GM12878 (cell line): ENCODE data around the gene AGFG1. TPM values are rescaled to one million over a fixed set of nuclear protein-coding genes. Genes with fewer than 3 reads are reported as not detected.

ENCODE experiments used
- ATAC-seq: fragments of 200-7000 bp; cut with Tn5 transposase; 3 replicates; pipeline ENCODE4 v1.9.1; 2020; ENCODE audit warnings: mild to moderate bottlenecking, moderate library complexity
- BruUV-seq: library from RNA; stranded (reverse); fragments of 400-500 nt; replicated peaks from 2 replicates; lab custom pipeline; 2021; lab: Mats Ljungman, UMichigan
- CTCF ChIA-PET: fragments of 300-600 bp; sonication (Branson Sonifier 250); formaldehyde crosslinking; extraction: SDS; loops from one replicate; lab custom pipeline; 2021; ENCODE audit warnings: inconsistent platforms; lab: Yijun Ruan, JAX
- POLR2A ChIA-PET: fragments of 350-600 bp; formaldehyde crosslinking; extraction: SDS; loops from one replicate; lab custom pipeline; 2021; ENCODE audit warnings: inconsistent platforms; lab: Charles Lee
- RAD21 ChIA-PET: fragments of 300-600 bp; sonication (Branson Sonifier 250); formaldehyde crosslinking; loops from one replicate; lab custom pipeline; 2023; ENCODE audit warnings: antibody characterized with exemption; ENCODE audit not compliant: unreplicated experiment; lab: Charles Lee
- SMC1A ChIA-PET: fragments of 300-600 bp; sonication (Branson Sonifier 250); formaldehyde crosslinking; loops from one replicate; lab custom pipeline; 2023; ENCODE audit not compliant: unreplicated experiment, uncharacterized antibody; lab: Charles Lee
- DNase-seq: peaks from one replicate; pipeline ENCODE4 v3.0.0-alpha.2; 2011; ENCODE audit warnings: low read depth, low spot score
- FAIRE-seq: peaks from 3 replicates; lab custom pipeline; 2011; peaks lifted over from hg19 to GRCh38; lab: Jason Lieb, UNC
- H2AFZ ChIP-seq: 2 replicates; pipeline ENCODE4 v1.6.0; 2011; ENCODE audit warnings: low read depth, low read length, control low read depth; ENCODE audit not compliant: control insufficient read depth
- H3K27ac ChIP-seq: 2 replicates; pipeline ENCODE4 v1.5.1; 2011; ENCODE audit warnings: control low read depth; ENCODE audit not compliant: control insufficient read depth, insufficient read depth
- H3K27me3 ChIP-seq, 2 experiments: replicated peaks in 1 of 2; 2 replicates each; pipeline versions ENCODE4 v1.6.0 to v1.6.1; 2011; ENCODE audit warnings: low read length in 1 of 2; ENCODE audit not compliant: control insufficient read depth in 2 of 2, insufficient read depth in 2 of 2
- H3K36me3 ChIP-seq, 2 experiments: 2 replicates each; pipeline ENCODE4 v1.5.1; 2011; ENCODE audit warnings: low read length in 1 of 2; ENCODE audit not compliant: control insufficient read depth in 2 of 2, insufficient read depth in 2 of 2
- H3K4me1 ChIP-seq: 2 replicates; pipeline ENCODE4 v1.6.1; 2011; ENCODE audit warnings: mild to moderate bottlenecking, low read length, moderate library complexity, mixed read lengths; ENCODE audit not compliant: control insufficient read depth, insufficient read depth
- H3K4me2 ChIP-seq: 2 replicates; pipeline ENCODE4 v1.6.0; 2011; ENCODE audit warnings: control low read depth; ENCODE audit not compliant: control insufficient read depth, insufficient read depth
- H3K4me3 ChIP-seq: fragments of 200-600 bp; sonication (generic); 2 replicates; pipeline ENCODE4 v1.5.1; 2016
- H3K79me2 ChIP-seq: 2 replicates; pipeline ENCODE4 v1.6.0; 2011; ENCODE audit warnings: low read length; ENCODE audit not compliant: control insufficient read depth, insufficient read depth
- H3K9ac ChIP-seq: 2 replicates; pipeline ENCODE4 v1.8.0; 2011; ENCODE audit warnings: low read length, control low read depth, mixed read lengths; ENCODE audit not compliant: control insufficient read depth, insufficient read depth
- H3K9me3 ChIP-seq: replicated peaks from 3 replicates; pipeline ENCODE4 v1.5.1; 2011; ENCODE audit warnings: mild to moderate bottlenecking, low read length; ENCODE audit not compliant: control insufficient read depth, insufficient read depth
- H4K20me1 ChIP-seq: 2 replicates; pipeline ENCODE4 v1.6.0; 2011; ENCODE audit not compliant: control insufficient read depth, insufficient read depth
- BCL3 ChIP-seq: IDR thresholded peaks from 2 replicates; pipeline ENCODE4 v1.6.1; 2011; ENCODE audit warnings: borderline replicate concordance, low read depth, mild to moderate bottlenecking, moderate library complexity, low read length; ENCODE audit not compliant: insufficient read depth, poor library complexity, severe bottlenecking
- BMI1 ChIP-seq: fragments of 450-650 bp; IDR thresholded peaks from 2 replicates; pipeline ENCODE4 v1.6.1; 2016; ENCODE audit warnings: mild to moderate bottlenecking, moderate library complexity, borderline replicate concordance
- CBX5 ChIP-seq: sonication (generic); IDR thresholded peaks from 2 replicates; pipeline ENCODE4 v1.6.1; 2016; ENCODE audit warnings: low read depth, moderate library complexity, mild to moderate bottlenecking, inconsistent platforms
- CEBPB ChIP-seq, 2 experiments: fragments of 150-350 bp in 1 of 2; IDR thresholded peaks; 2 replicates each; pipeline ENCODE4 v1.6.1; 2012 to 2014; ENCODE audit warnings: low read depth in 2 of 2, low read length in 2 of 2, borderline replicate concordance in 1 of 2, inconsistent platforms in 1 of 2
- CEBPZ ChIP-seq: fragments of 150-350 bp; IDR thresholded peaks from 2 replicates; pipeline ENCODE4 v1.6.1; 2016; ENCODE audit warnings: low read depth, low read length
- EZH2 ChIP-seq: IDR thresholded peaks from 2 replicates; pipeline ENCODE4 v1.6.1; 2012; ENCODE audit warnings: low read depth, mild to moderate bottlenecking, control low read depth, inconsistent platforms, low read length, borderline replicate concordance; ENCODE audit not compliant: control insufficient read depth
- FOXK2 ChIP-seq: fragments of 450-650 bp; IDR thresholded peaks from 2 replicates; pipeline ENCODE4 v1.6.1; 2017; ENCODE audit warnings: mild to moderate bottlenecking, moderate library complexity
- GATAD2B ChIP-seq: fragments of 450-650 bp; conservative IDR thresholded peaks from 2 replicates; pipeline ENCODE4 v1.6.1; 2017; ENCODE audit warnings: low read depth, mild to moderate bottlenecking, moderate library complexity
- LARP7 ChIP-seq: fragments of 450-650 bp; IDR thresholded peaks from 2 replicates; pipeline ENCODE4 v1.6.1; 2017; ENCODE audit warnings: mild to moderate bottlenecking
- MTA3 ChIP-seq: IDR thresholded peaks from 2 replicates; pipeline ENCODE4 v1.6.1; 2012; ENCODE audit warnings: low read length, inconsistent platforms, borderline replicate concordance
- MXI1 ChIP-seq: fragments of 150-350 bp; IDR thresholded peaks from 2 replicates; pipeline ENCODE4 v1.6.1; 2011; ENCODE audit warnings: low read depth, mild to moderate bottlenecking, inconsistent platforms, low read length, improper control_type of control experiment
- NFYA ChIP-seq: IDR thresholded peaks from 2 replicates; pipeline ENCODE4 v1.6.1; 2011; ENCODE audit warnings: low read depth, mild to moderate bottlenecking, low read length, improper control_type of control experiment, borderline replicate concordance
- NFYB ChIP-seq: IDR thresholded peaks from 2 replicates; pipeline ENCODE4 v1.6.1; 2011; ENCODE audit warnings: low read depth, mild to moderate bottlenecking, low read length, improper control_type of control experiment, moderate library complexity; ENCODE audit not compliant: insufficient read depth
- PML ChIP-seq: IDR thresholded peaks from 2 replicates; pipeline ENCODE4 v1.6.1; 2012; ENCODE audit warnings: low read length, inconsistent platforms
- RUNX3 ChIP-seq: IDR thresholded peaks from 2 replicates; pipeline ENCODE4 v1.6.1; 2012; ENCODE audit warnings: low read length, inconsistent platforms
- SREBF1 ChIP-seq: IDR thresholded peaks from 2 replicates; pipeline ENCODE4 v1.6.1; 2012; ENCODE audit warnings: mild to moderate bottlenecking, low read length
- SUZ12 ChIP-seq: fragments of 200-600 bp; sonication (generic); IDR thresholded peaks from one replicate; pipeline ENCODE4 v1.6.1; 2018; ENCODE audit warnings: antibody characterized with exemption, mild to moderate bottlenecking; ENCODE audit not compliant: unreplicated experiment
- YBX1 ChIP-seq: fragments of 450-650 bp; IDR thresholded peaks from 2 replicates; pipeline ENCODE4 v1.6.1; 2016; ENCODE audit warnings: antibody characterized with exemption
- ZBTB4 ChIP-seq: fragments of 450-650 bp; formaldehyde crosslinking; IDR thresholded peaks from 2 replicates; pipeline ENCODE4 v1.4.0; 2022; ENCODE audit warnings: mild to moderate bottlenecking, moderate library complexity
- in situ Hi-C: fragments of 300-500 bp; cut with MboI; formaldehyde crosslinking; loops from 9 replicates; pipeline ENCODE4 v1.14.3; 2018; ENCODE audit warnings: mixed read lengths
- intact Hi-C: fragments of 100-400 bp; cut with micrococcal nuclease; formaldehyde crosslinking; loops from one replicate; pipeline ENCODE4 v1.14.2; 2022; ENCODE audit not compliant: unreplicated experiment
- polyA plus RNA-seq, 11 experiments: library from polyadenylated mRNA; depleted of rRNA in 4 of 11; unstranded in 6 of 11; stranded (reverse) in 5 of 11; fragments of >200 nt; fragmentation: Nextera tagmentation in 4 of 11; fragmentation: Illumina TruSeq in 1 of 11; extraction: Ambion mirVana in 4 of 11; extraction: Trizol in 1 of 11; gene quantifications; 1 replicate in 1 of 11; 2 replicates in 10 of 11; pipeline versions ENCODE4 v1.2.1 to v1.2.3, GENCODE V29; 2011 to 2016; ENCODE audit warnings: inconsistent platforms in 2 of 11, missing spikeins in 2 of 11, low read depth in 1 of 11
- total RNA-seq, 4 experiments: library from RNA; depleted of rRNA in 3 of 4; stranded (reverse); fragments of >200 nt in 3 of 4; fragmentation: Illumina TruSeq in 1 of 4; extraction: Trizol in 1 of 4; gene quantifications; 2 replicates each; pipeline versions ENCODE4 v1.2.1 to v1.2.3, GENCODE V29; 2013 to 2021

AGFG1 gene
- total and polyA plus RNA-seq, 10 of the 15 experiments (the other 5 are each of a cell fraction or from before 2014, with no cell fraction given), result 7.3 to 243 (median 81.7) TPM

- in situ Hi-C loops (no loop called here), intact Hi-C loops (no loop called here)
- H3K79me2 ChIP-seq, result no peaks in the 10 kb centered on the region
- no peak overlapping the region for H3K27ac ChIP-seq
- H3K4me1 ChIP-seq, result no peaks in the 10 kb centered on the region
- no peak overlapping the region for H2AFZ ChIP-seq
- TF ChIP-seq BMI1, result no peak
- TF ChIP-seq NFYA, result no peak
- TF ChIP-seq LARP7, result no peak
- no peak for TF ChIP-seq SUZ12
- TF ChIP-seq FOXK2, result no peak
- no peak for TF ChIP-seq YBX1
- TF ChIP-seq MTA3, result no peak
- TF ChIP-seq CEBPB (IDR thresholded peaks at IDR 0.05; ENCODE audit: borderline replicate concordance in 1 of 2, low read depth in 2 of 2, low read length in 2 of 2), result no peak
- no peak for TF ChIP-seq NFYB
- TF ChIP-seq CEBPZ, result no peak
- no peak for TF ChIP-seq ZBTB4 (CRISPR knock-in tag)
- no peak for TF ChIP-seq CBX5
- no peak for TF ChIP-seq BCL3
- TF ChIP-seq RUNX3, result no peak
- TF ChIP-seq GATAD2B, result no peak
- TF ChIP-seq MXI1, result no peak
- no peak for TF ChIP-seq PML
- TF ChIP-seq SREBF1, result no peak
- no peak for TF ChIP-seq EZH2
- TF ChIP-seq, all 136 proteins: peak for 0
- H3K4me3 ChIP-seq, result no peak overlapping the region
- POLR2A ChIA-PET, result no interaction called here
- no peak overlapping the region for H3K9ac ChIP-seq
- RAD21 ChIA-PET, result no interaction called here
- no peak overlapping the region for H3K4me2 ChIP-seq
- CTCF ChIA-PET, result no interaction called here
- H4K20me1 ChIP-seq, result no peaks in the 10 kb centered on the region
- FAIRE-seq (no peak), DNase-seq (no peak), ATAC-seq (no peak)
- no peaks in the 10 kb centered on the region for H3K36me3 ChIP-seq
- no TSS peak for BruUV-seq
- no peaks in the 10 kb centered on the region for H3K9me3 ChIP-seq
- SMC1A ChIA-PET, result no interaction called here
- no peaks in the 10 kb centered on the region for H3K27me3 ChIP-seq
Measured at GRCh38 chr2:227576110-227576509, 104.2 kb downstream of the AGFG1 start.
